HG02623 (cell line): ENCODE results near the gene PPBP.
"Not testable (repeated sequence)": the region's sequence is repeated elsewhere in the genome, so short reads cannot be mapped to it uniquely, and the experiment has no call there.

ENCODE experiments used
- ATAC-seq: cut with Tn5 transposase; IDR thresholded peaks from one replicate; pipeline ENCODE4 v1.9.1; 2021; ENCODE audit warnings: moderate library complexity; ENCODE audit not compliant: unreplicated experiment

Gene PPBP

GRCh38 chr4:73998040-73999011 is 10.3 kb upstream of the PPBP start, which contains the start of gene CXCL5:
CXCL5 (minus strand) TSS chr4:73998677; CDS start chr4:73998581, 96 bp downstream.
- no peak for ATAC-seq

- no peak for ATAC-seq
Observed at GRCh38 chr4:73992050-73992449, 4.1 kb upstream of the PPBP start.

DNA sequence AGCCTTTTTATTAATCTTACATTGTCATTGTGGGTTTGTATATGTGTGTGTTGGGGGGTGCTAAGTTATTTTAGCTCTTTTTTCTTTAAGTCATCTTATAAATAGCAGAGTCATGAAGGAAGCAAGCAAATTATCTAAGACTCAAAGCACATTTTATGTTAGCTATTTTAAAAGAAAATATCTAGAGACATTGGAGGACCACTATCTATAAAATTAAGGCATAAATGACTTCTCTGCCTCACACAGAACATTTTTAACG is 3.7 kb upstream of the PPBP start:
- ATAC-seq, result no peak

DNA sequence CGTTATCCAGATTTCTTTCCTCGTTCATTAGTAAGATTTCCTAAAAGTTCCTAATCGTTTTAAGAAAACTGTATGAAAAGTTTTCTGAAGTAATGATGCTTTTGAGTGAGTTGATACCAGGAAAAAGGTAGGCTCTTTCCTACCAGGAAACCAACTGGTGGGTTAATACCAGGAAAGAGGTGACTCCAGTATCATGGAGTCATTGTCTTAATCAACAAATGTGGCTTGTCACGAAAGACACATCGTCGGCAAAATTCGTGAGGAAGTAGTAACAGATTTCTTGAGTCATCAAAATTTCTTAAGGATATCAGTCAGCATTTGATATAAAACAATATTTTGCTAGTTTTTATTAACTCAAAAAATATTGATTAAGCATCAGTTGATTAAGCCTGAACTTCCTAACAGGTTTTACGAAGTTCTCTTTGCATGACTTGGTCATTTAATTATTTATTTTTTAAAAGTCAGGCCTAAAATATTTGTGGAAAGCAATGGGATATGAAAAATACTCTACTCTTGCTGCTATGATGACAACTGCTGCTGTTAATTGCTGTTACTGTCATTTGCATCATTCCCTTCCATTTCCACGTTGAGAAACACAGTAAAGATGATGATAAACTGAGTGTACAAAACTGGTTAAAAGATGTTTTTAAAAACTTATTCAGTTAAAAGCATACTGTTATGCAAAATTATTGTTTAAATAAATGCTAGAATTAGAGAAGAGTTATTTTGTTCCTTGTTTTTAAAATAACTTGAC is 3.2 kb upstream of the PPBP start:
- ATAC-seq, result no peak

- no peak for ATAC-seq
Observed at GRCh38 chr4:73989928-73990327, 1.9 kb upstream of the PPBP start.

DNA sequence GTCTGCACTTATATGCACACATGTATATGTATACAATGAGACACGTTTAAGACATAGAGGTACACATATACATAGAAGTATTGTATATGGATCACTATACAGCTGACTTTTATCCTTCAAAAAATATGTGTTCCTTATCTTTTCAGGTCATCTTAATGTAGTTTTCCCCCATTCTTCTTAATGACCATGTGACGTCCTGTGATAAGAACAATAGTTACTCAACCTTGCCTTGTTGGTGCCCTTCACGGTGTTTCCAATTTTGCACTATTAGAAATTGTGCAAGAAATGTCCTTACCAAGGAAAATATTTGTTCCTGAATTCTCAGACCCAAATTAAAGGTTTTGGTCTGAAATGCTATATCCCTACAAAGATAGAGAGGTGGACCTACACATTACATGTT is 1.0 kb upstream of the PPBP start:
- no peak for ATAC-seq

DNA sequence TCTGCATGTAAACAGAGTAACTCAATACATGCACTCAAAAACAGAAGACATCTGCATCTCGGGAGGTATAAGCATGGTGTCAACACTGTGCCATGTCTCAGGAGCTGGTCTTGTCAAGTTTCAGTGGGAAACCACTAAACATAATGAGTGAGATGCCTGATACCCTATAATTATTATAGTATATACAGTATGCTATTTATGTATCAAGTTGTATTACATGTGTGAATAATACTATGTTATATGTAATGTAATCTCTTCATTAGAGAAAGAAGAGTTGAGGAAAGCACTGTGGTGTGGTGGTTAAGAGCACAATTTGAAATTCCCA is 2.5 kb downstream of the PPBP start:
- no peak for ATAC-seq

GRCh38 chr4:73984736-73985527 is 3.1 kb downstream of the PPBP start:
- ATAC-seq, result no peak

DNA sequence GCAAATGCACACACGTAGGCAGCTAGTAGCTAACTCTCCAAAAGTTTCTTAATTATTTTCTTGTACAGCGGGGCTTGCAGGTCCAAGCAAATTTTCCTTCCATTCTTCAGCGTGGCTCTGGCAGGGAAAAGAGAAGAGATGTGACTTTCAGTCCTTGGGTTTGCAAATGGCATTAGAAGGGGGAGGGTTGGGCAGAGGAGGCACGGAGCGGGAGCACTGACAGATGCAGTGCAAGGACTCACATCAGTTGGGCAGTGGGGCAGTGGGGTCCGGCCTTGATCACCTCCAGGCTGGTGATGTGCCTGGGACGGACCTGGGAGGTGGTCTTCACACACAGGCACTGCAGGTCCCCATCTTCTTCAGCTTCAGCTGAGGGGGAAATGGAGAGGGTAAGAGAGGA is 6.8 kb downstream of the PPBP start:
- not testable (repeated sequence) for ATAC-seq

DNA sequence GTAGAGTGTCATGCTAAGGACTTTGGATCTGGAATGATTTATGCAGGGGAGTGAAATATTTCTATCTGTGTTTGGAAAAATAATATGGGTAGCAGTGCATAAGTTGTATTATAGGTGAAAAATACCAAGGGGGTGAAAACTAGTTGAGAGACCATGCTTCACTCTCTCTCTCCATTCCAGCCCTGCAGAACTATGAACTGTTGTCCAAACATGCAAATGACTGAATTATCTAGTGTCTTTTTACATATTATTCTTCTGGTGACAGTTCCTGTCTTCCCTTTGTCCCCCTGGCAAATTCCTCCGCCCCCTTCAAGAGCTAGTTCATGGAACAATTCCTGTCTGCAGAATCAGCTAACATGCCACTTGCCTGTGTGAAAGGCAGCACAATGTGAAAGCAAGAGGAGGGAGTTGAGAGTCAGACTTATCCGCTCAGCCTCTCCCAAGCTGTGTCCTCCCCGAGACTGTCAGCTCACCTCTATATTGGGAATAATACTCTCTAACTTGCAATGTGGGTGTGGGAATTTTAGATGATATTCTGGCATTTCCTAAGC is 8.5 kb downstream of the PPBP start:
- no peak for ATAC-seq

- no peak for ATAC-seq
Observed at GRCh38 chr4:73978886-73979285, 9.1 kb downstream of the PPBP start.

- no peak for ATAC-seq
Observed at GRCh38 chr4:73976716-73977115, 11.3 kb downstream of the PPBP start.

GRCh38 chr4:73976217-73976616 is 11.8 kb downstream of the PPBP start:
- no peak for ATAC-seq

- no peak for ATAC-seq
Observed at GRCh38 chr4:73974352-73974751, 13.6 kb downstream of the PPBP start.

DNA sequence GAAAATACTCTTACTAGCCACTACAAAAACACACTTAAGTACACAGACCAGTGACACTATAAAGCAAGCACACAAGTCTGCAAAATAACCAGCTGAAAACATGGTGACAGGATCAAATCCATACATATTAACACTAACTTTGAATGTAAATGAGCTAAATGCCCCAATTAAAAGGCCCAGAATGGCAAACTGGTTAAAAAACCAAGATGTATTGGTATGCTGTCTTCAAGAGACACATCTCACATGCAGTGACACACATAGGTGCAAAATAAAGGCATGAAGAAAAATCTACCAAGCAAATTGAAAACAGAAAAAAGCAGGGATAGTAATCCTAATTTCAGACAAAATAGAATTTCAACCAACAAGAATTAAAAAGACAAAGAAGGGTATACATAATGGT is 17.0 kb downstream of the PPBP start:
- no peak for ATAC-seq

- no peak for ATAC-seq
Observed at GRCh38 chr4:73970011-73970410, 18.0 kb downstream of the PPBP start.

DNA sequence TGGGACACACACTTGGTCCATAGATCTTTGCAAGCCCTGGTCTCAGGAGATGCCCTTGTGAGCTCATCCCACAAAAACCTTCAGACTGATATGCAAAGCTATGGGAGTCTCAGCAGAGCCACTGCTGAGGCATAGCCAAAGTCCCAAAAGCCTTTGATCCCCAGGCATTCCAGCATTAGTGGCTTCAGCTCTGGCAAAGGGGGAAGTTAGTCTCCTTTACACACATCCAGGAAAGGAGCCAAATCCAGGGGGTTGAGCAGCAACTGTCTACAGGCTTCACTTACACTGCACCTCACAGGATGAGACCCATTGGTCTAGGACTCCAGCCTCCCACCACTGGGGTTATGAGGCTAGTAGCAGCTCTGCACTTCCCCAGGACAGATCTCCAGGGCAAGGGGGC is 20.1 kb downstream of the PPBP start:
- ATAC-seq, result no peak

DNA sequence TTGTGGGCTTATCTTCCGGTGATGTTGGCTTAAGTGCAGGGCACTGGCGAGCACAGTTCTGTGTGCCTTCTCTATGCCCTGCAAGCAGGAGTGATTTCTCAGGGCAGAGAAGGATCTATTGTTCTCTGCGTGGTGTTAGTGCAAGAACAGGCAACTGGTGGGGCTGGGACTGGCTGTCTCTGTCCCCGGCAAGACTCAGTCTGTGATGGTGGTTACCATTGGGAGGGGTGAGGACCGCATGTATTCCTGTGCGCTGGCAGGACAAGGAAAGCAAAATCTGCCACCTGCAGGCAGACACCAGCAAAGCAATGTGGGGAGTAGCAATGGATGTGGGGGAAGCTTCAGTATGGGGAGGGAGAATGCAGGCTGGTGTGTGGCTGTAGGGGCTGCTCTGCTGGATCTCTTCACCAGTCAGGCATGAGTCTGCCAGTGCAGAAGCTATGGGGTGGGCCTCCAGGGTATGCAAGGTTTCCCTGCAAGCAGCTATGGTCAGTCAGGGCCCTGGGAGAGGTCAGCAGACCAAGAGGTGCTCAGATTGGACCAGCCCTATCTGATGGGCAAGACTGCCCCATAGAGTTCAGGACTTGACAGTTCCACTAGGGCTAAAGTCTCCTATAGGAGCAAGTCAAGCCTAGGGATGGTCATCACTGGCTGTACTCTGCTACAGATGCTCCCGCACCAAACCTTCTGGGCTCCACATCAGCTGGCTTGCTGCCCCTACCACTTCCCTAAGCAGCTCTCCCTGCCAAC is 23.0 kb downstream of the PPBP start:
- no peak for ATAC-seq

- ATAC-seq, result no peak
Observed at GRCh38 chr4:73962724-73963123, 25.3 kb downstream of the PPBP start.

GRCh38 chr4:73959041-73959440 is 28.9 kb downstream of the PPBP start:
- ATAC-seq, result not testable (repeated sequence)

- no peak for ATAC-seq
Observed at GRCh38 chr4:73952352-73952751, 35.6 kb downstream of the PPBP start.
